ENCODE results near the gene RFX7.

DNA sequence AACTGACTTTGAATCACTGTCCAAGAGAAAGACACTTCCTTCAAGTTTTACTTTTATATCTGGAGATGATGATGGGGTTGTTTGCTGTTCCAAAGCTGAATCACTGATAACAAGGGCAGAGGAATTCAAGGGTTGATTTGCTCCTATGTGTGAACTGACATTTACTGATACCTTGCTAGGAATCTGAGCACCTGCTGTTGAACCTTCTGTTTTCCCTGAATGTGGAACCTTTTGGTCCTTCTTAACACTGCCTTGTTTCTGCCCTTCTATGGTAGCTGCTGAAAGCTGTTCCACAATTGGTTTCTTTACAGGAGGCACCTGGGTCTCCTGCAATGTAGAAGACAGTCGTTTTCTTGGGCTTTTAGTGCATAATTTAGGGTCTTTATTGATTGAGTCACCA, 148.3 kb downstream of the RFX7 start:
- no peak for TF ChIP-seq ZNF274 (IDR thresholded peaks at IDR 0.05; ENCODE audit: low read depth, low read length)
- TF ChIP-seq YY1 (IDR thresholded peaks at IDR 0.05; ENCODE audit: insufficient read depth, insufficient read length): no peak
- TF ChIP-seq SUZ12 (IDR thresholded peaks at IDR 0.05; ENCODE audit: extremely low read depth, insufficient read depth, insufficient read length): no peak

Measured in NT2/D1 (cell line).